Measurements from ENCODE around the gene TENT4B. TPM values are rescaled to one million over a fixed set of nuclear protein-coding genes. Genes with fewer than 3 reads are reported as not detected.

Gene TENT4B
- total RNA-seq, 1 experiment from 2014 or later: 13.0 TPM

DNA sequence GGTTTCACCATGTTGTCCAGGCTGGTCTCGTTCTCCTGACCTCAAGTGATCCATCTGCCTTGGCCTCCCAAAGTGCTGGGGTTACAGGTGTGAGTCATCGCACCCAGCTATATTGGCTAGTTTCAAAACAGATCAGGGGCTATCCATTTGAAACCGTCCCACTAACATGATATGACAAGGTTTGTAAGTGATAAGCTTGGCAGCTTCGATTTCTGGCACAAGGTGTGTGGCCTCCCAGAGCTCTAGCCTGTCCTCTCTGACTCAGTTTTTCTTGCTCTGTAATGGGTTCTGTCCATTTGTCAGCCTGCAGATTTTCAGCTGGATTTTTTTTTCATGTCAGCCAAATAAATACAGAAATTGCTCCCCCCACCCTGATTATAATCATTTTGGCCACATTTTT lies 31.8 kb upstream of the TENT4B start:
- no CpG with 5 or more reads among the region's 4 CpGs for WGBS (ENCODE audit: extremely low coverage, insufficient read length, low lambda C conversion rate)
- H3K27me3 Mint-ChIP-seq (ENCODE audit: low read depth): no peaks in the 10 kb centered on the region; the same call in 1 of the 2 replicates
- Histone ChIP-seq H4K8ac (replicated peaks; ENCODE audit: insufficient read length, low read depth, low read length) (no peak overlapping the region), H2BK15ac (ENCODE audit: low read depth, low read length) (no peak overlapping the region), H3T11ph (ENCODE audit: low read length) (no peak overlapping the region), H3K4me1 (ENCODE audit: insufficient read depth, low read length) (no peaks in the 10 kb centered on the region), H2BK20ac (ENCODE audit: low read depth, low read length, poor library complexity, severe bottlenecking) (no peak overlapping the region), H3K23me2 (ENCODE audit: insufficient read length, low read depth, low read length, poor library complexity, severe bottlenecking) (no peaks in the 10 kb centered on the region), H3K4ac (ENCODE audit: low read depth, low read length) (no peak overlapping the region), H3K9me3 (ENCODE audit: control insufficient read depth, low read depth, low read length) (no peaks in the 10 kb centered on the region), H3K56ac (ENCODE audit: insufficient read length, low read depth, low read length) (no peak overlapping the region), H4K91ac (ENCODE audit: insufficient read length, low read depth, low read length) (no peak overlapping the region), H3K27ac (ENCODE audit: insufficient read length, low read depth, low read length) (no peak overlapping the region), H4K20me1 (ENCODE audit: control insufficient read depth, insufficient read depth, insufficient read length) (no peaks in the 10 kb centered on the region), H3K14ac (ENCODE audit: insufficient read depth, low read length) (no peak overlapping the region), H3K79me2 (ENCODE audit: insufficient read depth, low read length) (no peaks in the 10 kb centered on the region), H2BK12ac (ENCODE audit: insufficient read length, low read depth, low read length) (no peak overlapping the region), H3K18ac (ENCODE audit: insufficient read length, low read depth, low read length) (no peak overlapping the region), H2AFZ (ENCODE audit: low read length) (no peak overlapping the region), H2BK5ac (ENCODE audit: insufficient read length, low read length) (no peak overlapping the region), H3K23ac (ENCODE audit: insufficient read length, low read depth, low read length) (no peak overlapping the region), H3K27me3 (ENCODE audit: insufficient read depth, low read length) (no peaks in the 10 kb centered on the region), H2BK120ac (ENCODE audit: low read depth, low read length, poor library complexity, severe bottlenecking) (no peak overlapping the region), H2AK5ac (ENCODE audit: insufficient read length, low read length) (no peak overlapping the region), H3K79me1 (ENCODE audit: insufficient read depth, low read depth, low read length, poor library complexity, severe bottlenecking) (no peaks in the 10 kb centered on the region), H3K4me2 (ENCODE audit: insufficient read depth, insufficient read length, low read length) (no peak overlapping the region), H3K9ac (ENCODE audit: extremely low read depth, insufficient read length, low read length) (no peak overlapping the region), H4K5ac (ENCODE audit: insufficient read length, low read depth, low read length) (no peak overlapping the region)
- no peak overlapping the region for H3K27ac Mint-ChIP-seq
- H3K36me3 Mint-ChIP-seq (ENCODE audit: insufficient read depth in 1 of 3, low read depth in 3 of 3): no peaks in the 10 kb centered on the region
- no peak for DNase-seq
- TF ChIP-seq, protein P1, sequence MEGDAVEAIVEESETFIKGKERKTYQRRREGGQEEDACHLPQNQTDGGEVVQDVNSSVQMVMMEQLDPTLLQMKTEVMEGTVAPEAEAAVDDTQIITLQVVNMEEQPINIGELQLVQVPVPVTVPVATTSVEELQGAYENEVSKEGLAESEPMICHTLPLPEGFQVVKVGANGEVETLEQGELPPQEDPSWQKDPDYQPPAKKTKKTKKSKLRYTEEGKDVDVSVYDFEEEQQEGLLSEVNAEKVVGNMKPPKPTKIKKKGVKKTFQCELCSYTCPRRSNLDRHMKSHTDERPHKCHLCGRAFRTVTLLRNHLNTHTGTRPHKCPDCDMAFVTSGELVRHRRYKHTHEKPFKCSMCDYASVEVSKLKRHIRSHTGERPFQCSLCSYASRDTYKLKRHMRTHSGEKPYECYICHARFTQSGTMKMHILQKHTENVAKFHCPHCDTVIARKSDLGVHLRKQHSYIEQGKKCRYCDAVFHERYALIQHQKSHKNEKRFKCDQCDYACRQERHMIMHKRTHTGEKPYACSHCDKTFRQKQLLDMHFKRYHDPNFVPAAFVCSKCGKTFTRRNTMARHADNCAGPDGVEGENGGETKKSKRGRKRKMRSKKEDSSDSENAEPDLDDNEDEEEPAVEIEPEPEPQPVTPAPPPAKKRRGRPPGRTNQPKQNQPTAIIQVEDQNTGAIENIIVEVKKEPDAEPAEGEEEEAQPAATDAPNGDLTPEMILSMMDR (conservative IDR thresholded peaks at IDR 0.05): no peak
- peaks cover 14% of the 10 kb centered on the region in 2 experiments for H3K4me1 Mint-ChIP-seq
- H3K9me3 Mint-ChIP-seq: no peaks in the 10 kb centered on the region
- H3K4me3 Mint-ChIP-seq: no peak overlapping the region
